Neutrophil (primary cell): Measurements from ENCODE around the gene ARHGAP4.

ENCODE experiments used
- H3K27ac ChIP-seq: fragments of 200-600 bp; sonication (generic); 2 replicates; pipeline ENCODE4 v1.5.1; 2016; ENCODE audit warnings: mild to moderate bottlenecking, moderate library complexity
- H3K27me3 ChIP-seq: fragments of 200-600 bp; sonication (generic); 2 replicates; pipeline ENCODE4 v1.6.0; 2016; ENCODE audit warnings: mild to moderate bottlenecking
- H3K36me3 ChIP-seq: fragments of 200-600 bp; sonication (generic); 2 replicates; pipeline ENCODE4 v1.5.1; 2017
- H3K4me1 ChIP-seq, 2 experiments: fragments of 200-600 bp in 1 of 2; sonication (generic) in 1 of 2; 1 replicate in 1 of 2; 2 replicates in 1 of 2; pipeline versions ENCODE4 v1.5.1 to v1.6.1; 2013 to 2016; ENCODE audit warnings: low read depth in 1 of 2, low read length in 1 of 2, mild to moderate bottlenecking in 1 of 2, moderate library complexity in 1 of 2; ENCODE audit not compliant: control insufficient read depth in 1 of 2, insufficient read depth in 1 of 2
- H3K4me3 ChIP-seq, 2 experiments: fragments of 200-600 bp in 1 of 2; sonication (generic) in 1 of 2; 1 replicate in 1 of 2; 2 replicates in 1 of 2; pipeline ENCODE4 v1.5.1; 2013 to 2016; ENCODE audit warnings: low read depth in 1 of 2, low read length in 1 of 2, mild to moderate bottlenecking in 1 of 2, moderate library complexity in 1 of 2
- H3K9me3 ChIP-seq: fragments of 200-600 bp; sonication (generic); 2 replicates; pipeline ENCODE4 v1.5.1; 2016
- CTCF ChIP-seq: fragments of 200-600 bp; sonication (generic); IDR thresholded peaks from 2 replicates; pipeline ENCODE4 v1.5.1; 2016; ENCODE audit warnings: antibody characterized with exemption

Gene ARHGAP4

GRCh38 chrX:153879741-153880439 is 46.2 kb downstream of the ARHGAP4 start:
- peaks cover 84% of the 10 kb centered on the region for H3K27me3 ChIP-seq

GRCh38 chrX:153878969-153879653 is 47.0 kb downstream of the ARHGAP4 start:
- Histone ChIP-seq H3K27ac (no peak overlapping the region), H3K4me1 (no peaks in the 10 kb centered on the region), H3K4me3 (no peak overlapping the region), H3K27me3 (peaks cover 77% of the 10 kb centered on the region), H3K9me3 (no peaks in the 10 kb centered on the region), H3K36me3 (no peaks in the 10 kb centered on the region)
- TF ChIP-seq CTCF = no peak

More at GRCh38 chrX:153879741-153880439, 46.2 kb downstream of the ARHGAP4 start:
- no peaks in the 10 kb centered on the region for H3K36me3 ChIP-seq
- no peaks in the 10 kb centered on the region for H3K9me3 ChIP-seq
- H3K4me1 ChIP-seq = no peaks in the 10 kb centered on the region
- no peak overlapping the region for H3K27ac ChIP-seq
- no peak for TF ChIP-seq CTCF
- H3K4me3 ChIP-seq = no peak overlapping the region

- no peak for TF ChIP-seq CTCF
- H3K4me3 ChIP-seq = no peak overlapping the region
- H3K27me3 ChIP-seq = peaks cover 73% of the 10 kb centered on the region
- no peaks in the 10 kb centered on the region for H3K9me3 ChIP-seq
- H3K36me3 ChIP-seq = no peaks in the 10 kb centered on the region
- no peaks in the 10 kb centered on the region for H3K4me1 ChIP-seq
- no peak overlapping the region for H3K27ac ChIP-seq
These were observed 47.7 kb downstream of the ARHGAP4 start for GRCh38 chrX:153878345-153878744.

- TF ChIP-seq CTCF = no peak
- Histone ChIP-seq H3K4me1 (no peaks in the 10 kb centered on the region), H3K4me3 (no peak overlapping the region), H3K27ac (no peak overlapping the region), H3K9me3 (no peaks in the 10 kb centered on the region), H3K36me3 (no peaks in the 10 kb centered on the region), H3K27me3 (peaks cover 73% of the 10 kb centered on the region)
These were observed 48.3 kb downstream of the ARHGAP4 start for GRCh38 chrX:153877571-153878261.

GRCh38 chrX:153876112-153876491 is 50.0 kb downstream of the ARHGAP4 start:
- H3K27me3 ChIP-seq = peaks cover 60% of the 10 kb centered on the region
- no peaks in the 10 kb centered on the region for H3K36me3 ChIP-seq
- H3K27ac ChIP-seq = no peak overlapping the region
- no peak for TF ChIP-seq CTCF
- no peaks in the 10 kb centered on the region for H3K4me1 ChIP-seq
- H3K4me3 ChIP-seq = no peak overlapping the region
- no peaks in the 10 kb centered on the region for H3K9me3 ChIP-seq
